Fibroblast of villous mesenchyme (primary cell): ENCODE data around the gene NENF. TPM values are rescaled to one million over a fixed set of nuclear protein-coding genes. Genes with fewer than 3 reads are reported as not detected.
A peak's percentile ranks its signal among the peaks of the same experiment; 100 is the strongest.

ENCODE experiments used
- DNase-seq: peaks from one replicate; pipeline ENCODE4 v3.0.0-alpha.2; 2010; ENCODE audit warnings: low read depth
- H3K4me3 ChIP-seq: 2 replicates; pipeline ENCODE4 v1.5.1; 2011; ENCODE audit warnings: low read depth, mild to moderate bottlenecking, low read length
- CTCF ChIP-seq: IDR thresholded peaks from 2 replicates; pipeline ENCODE4 v1.5.1; 2012; ENCODE audit warnings: low read depth, mild to moderate bottlenecking, low read length; ENCODE audit not compliant: insufficient read depth
- total RNA-seq: library from RNA; depleted of rRNA; stranded (reverse); fragments of >200 nt; gene quantifications from 2 replicates; pipeline ENCODE4 v1.2.3, GENCODE V29; 2012

The NENF gene
- total RNA-seq, 1 donor, result 26.8 TPM

GRCh38 chr1:212466437-212466836 lies 33.7 kb downstream of the NENF start:
- no peak for TF ChIP-seq CTCF
- no peak overlapping the region for H3K4me3 ChIP-seq
- DNase-seq, result no peak

DNA sequence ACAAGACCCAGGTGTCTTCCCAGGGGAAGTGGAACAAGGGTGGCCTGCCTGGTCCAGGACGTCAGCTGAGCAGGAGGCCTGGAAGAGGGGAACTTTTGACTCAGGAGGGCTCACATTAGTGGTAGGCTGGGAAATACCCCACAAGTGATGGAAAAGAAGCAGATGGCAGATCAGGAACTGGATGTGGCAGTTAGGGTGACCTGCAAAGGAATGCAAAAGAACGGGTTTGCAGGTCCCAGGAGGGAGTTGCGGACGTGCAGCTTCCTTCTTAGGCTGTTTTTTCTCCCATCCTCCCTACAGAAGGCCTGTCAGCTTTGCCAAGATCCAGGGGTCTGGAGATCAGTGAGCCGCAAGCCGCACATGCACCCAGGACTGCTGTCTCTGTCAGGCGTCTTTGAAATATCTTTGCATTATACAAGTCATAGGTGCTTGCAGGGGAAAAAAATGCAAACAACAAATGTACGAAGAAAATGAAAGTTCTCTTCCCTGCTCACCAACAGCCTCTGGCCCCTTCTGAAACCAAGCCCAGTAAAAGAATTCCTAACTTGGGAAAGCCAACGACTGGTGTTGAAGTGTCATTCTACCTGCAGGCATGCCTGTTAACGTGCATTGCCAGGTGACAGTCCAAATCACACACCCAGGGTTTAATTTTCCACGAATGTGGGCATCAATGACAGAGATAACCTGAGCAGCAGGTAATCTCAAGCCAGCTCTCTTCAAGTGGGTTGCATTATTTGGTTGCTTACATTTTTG lies 34.4 kb downstream of the NENF start:
- TF ChIP-seq CTCF, result no peak
- H3K4me3 ChIP-seq, result no peak overlapping the region
- no peak for DNase-seq

DNA sequence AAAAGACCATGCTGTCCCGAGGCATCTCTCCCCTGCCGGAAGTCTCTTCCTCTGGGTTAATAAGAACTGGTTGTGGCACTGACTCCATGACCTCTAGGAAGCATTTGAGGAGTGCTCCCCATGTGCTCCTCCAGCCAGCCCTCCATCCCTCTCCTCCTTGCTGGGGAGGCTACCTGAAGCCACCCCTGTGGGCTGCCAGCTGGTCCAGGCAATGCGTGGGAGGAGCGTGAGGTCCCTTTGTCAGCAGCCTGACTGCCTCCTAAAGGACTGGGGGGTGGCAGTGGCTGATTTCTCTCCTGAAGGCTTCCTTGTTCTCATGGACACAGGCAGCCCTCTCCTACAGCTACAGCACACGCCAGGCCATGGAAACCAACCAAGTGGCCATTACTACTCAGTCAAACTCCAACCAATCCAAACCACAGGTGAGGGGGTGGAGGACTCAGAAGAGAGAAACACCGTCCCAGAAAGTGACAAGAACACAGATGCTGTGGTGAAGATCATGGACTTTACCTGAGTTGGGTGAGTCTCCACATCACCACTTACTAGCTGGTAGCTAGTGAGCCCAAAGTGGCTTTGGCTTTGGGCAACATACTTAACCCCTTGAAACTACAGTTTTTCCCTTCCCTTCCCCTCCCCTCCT lies 35.2 kb downstream of the NENF start:
- H3K4me3 ChIP-seq, result no peak overlapping the region
- no peak for TF ChIP-seq CTCF
- DNase-seq, result no peak

DNA sequence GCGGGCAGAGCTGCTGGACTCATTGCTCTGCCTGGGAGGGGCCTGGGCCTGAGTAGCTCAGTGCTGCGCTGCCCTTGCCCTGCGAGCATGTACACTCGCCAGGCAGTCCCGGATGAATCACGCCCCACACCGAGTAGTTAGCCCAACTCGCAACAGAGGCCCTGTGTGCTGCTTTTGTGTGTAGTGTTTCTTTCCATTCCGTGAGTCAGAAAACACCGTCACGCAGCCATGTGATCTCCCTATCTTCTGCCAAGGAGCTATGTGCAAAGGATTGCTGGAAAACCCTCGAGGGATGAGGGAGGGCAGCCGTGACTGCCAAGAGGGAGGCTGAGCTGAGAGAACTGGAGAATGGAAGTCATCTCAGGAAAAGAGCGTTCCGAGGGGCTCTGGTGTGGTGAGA lies 37.3 kb downstream of the NENF start:
- DNase-seq, result peak; percentile 96
- no peak for TF ChIP-seq CTCF
- no peak overlapping the region for H3K4me3 ChIP-seq

- TF ChIP-seq CTCF, result no peak
- no peak for DNase-seq
- no peak overlapping the region for H3K4me3 ChIP-seq
These were observed 38.6 kb downstream of the NENF start for GRCh38 chr1:212471286-212471685.

DNA sequence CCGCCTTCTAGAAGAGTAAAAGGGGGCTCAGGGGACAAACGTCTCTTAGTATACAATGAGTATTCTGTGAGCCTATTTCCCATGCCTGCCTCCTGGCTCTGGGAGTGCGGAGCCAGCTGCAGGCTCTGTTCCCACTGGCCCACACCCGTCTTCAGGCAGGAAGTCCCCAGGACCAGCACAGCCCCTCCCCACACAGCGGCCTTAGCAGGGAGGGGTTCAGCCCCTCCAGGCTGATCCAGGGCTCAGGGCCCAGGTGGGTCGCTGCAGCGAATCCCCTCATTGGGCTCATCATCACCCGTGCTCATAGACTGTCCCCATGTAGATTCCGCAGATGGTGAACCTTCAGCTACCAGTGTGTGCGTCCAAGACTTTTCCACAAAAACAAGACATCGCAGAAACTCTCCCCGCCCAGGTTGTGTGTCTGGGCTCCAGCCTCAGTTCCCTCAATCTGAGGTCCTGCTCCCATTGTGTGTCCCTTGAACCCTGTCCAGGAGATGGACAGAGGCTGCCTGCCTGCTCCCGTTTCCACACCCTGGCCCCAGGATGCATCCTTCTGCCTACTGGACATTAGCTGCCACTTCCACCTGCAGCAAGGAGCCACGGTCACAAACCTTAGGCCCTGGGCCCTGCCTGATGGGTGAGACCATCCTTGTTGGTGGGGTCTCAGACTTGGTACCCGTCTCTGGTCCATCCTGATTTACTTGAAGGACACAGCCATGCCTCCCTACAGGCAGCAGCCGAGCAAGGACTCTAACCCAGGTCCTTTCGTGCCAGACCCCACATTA lies 39.4 kb downstream of the NENF start:
- TF ChIP-seq CTCF, result no peak
- DNase-seq, result no peak
- H3K4me3 ChIP-seq, result no peak overlapping the region
